Fibroblast of skin of left biceps (primary cell): ENCODE data around the gene TTC38.

ENCODE experiments used
- DNase-seq, 2 experiments: peaks; one replicate each; pipeline ENCODE4 v3.0.0-alpha.2; 2013; ENCODE audit warnings: low read depth in 2 of 2

TTC38 gene

GRCh38 chr22:46267431-46268279 lies at the start of gene TTC38:
Gene TTC38 (plus strand): TSS chr22:46268008. CDS start chr22:46268040, 32 bp downstream.
- peak; percentile 29 to 38 for DNase-seq

GRCh38 chr22:46219636-46220035 lies 48.2 kb upstream of the TTC38 start:
- DNase-seq, result no peak

DNA sequence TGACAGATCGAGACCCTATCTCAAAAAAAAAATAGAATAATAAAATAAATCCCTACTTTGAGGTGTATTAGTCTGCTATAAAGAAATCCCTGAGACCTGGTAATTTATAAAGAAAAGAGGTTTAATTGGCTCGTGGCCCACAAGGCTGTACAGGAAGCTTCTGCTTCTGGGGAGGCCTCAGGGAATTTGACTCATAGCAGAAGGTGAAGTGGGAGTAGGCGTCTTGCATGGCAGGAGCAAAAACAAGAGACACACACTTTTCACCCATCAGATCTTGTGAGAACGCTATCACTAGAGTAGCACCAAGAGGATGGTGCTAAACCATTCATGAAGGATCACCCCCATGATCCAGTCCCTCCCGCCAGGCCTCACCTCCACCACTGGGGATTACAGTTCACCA lies 46.9 kb upstream of the TTC38 start:
- DNase-seq, result no peak

DNA sequence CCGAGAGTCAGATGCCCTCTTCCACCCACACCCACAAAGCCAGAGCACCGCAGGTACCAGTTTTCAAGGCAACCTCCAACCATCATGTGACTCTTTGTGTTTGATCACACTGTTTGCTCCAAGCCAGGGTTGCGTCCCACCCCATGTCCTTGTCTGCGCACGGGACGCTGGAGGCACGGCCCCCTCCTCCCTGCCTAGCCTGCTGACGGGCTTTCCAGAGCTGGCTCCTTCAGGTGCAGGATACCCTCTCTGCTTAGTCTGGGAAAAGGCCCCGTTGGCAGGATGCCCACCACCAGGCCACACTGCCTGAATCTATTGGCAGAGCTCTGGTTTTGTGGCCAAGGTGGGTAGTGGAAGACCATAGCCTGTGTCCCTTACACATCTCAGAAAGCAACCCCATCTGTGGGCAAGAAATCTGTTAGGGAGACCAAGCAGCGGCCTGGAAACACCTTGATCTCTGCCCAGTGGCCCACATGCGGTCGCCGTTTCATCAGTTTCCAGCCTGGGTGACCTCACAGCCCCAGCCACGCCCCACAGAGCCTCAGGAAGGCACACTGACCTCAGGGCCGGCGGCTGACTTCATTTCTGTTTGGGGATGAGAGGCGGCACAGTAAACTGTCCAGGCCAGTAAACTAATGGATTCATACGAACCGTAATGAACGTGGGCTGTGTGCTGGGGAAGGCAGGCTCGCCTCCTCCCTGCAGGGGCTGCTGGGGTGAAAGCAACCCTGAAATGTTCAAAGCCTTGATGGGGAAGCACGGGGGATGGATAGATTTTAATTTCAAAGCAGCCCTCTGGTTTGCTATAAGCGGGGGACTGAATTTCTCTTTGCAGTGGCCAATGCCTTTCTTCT lies 43.5 kb upstream of the TTC38 start:
- no peak for DNase-seq

- DNase-seq, result no peak
These were observed 42.9 kb upstream of the TTC38 start for GRCh38 chr22:46224898-46225290.

- no peak for DNase-seq
These were observed 42.2 kb upstream of the TTC38 start for GRCh38 chr22:46225631-46226030.

- no peak for DNase-seq
These were observed 41.2 kb upstream of the TTC38 start for GRCh38 chr22:46226577-46226976.

GRCh38 chr22:46229701-46230100 lies 38.1 kb upstream of the TTC38 start:
- DNase-seq, result no peak

DNA sequence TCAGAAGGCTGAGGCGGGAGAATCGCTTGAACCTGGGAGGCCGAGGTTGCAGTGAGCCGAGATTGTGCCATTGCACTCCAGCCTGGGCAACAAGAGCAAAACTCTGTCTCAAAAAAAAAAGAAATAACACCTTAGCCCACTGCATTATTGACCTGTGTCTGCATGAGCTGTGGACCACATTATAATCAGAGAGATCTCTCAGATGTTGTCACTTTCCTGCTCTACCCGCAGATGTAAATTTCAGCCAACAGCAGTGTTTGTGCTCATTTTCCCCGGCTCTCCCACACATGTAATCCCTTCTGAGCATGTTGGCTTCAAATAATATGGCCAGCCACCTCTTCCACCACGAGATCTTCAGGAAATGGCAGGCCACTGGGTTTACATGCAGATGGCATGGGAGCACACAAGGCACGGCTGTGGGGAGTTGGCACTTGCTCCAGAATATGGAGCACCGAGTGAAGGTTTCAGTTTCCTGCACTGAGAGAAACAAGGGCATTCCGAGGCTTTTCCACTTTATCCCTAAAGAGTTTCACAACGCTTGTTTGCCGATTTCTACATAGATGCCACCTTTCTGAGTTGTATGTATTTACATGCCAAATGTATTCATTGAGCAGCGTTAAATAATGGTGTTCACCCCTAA lies 37.4 kb upstream of the TTC38 start:
- no peak for DNase-seq

DNA sequence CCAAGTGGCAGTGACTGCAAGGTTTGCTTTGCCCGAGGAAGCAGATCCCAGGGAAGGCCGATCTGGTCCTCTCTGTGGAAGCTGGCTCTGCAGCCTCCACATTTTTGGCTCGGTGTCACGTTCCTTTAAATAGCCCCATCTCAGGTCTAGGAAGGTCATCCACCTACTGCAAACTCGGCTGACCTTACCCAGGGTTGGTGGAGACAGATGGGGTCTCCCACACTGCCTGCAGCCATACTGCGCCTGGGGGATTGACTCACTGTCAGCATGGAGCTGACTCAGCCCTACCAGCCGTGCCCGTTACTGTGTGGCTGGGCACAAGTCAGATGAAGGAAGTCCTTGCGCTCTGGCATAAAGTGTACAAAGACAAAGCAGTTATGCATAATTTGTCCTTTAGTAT lies 34.6 kb upstream of the TTC38 start:
- DNase-seq, result no peak

DNA sequence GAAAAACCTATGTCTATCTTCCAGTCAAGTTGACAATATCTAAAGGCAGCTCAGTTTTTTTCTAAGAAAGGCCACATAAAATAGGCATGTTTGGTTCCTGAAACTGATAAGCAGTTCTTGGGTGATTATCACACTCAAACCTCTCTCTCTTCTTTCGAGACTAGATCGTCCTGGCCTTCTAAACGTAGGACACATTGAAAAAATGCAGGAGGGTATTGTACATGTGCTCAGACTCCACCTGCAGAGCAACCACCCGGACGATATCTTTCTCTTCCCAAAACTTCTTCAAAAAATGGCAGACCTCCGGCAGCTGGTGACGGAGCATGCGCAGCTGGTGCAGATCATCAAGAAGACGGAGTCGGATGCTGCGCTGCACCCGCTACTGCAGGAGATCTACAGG lies 32.8 kb upstream of the TTC38 start:
- no peak for DNase-seq

GRCh38 chr22:46237453-46238124 lies 30.2 kb upstream of the TTC38 start:
- DNase-seq, result no peak

- DNase-seq, result no peak
These were observed 29.3 kb upstream of the TTC38 start for GRCh38 chr22:46238541-46238940.

DNA sequence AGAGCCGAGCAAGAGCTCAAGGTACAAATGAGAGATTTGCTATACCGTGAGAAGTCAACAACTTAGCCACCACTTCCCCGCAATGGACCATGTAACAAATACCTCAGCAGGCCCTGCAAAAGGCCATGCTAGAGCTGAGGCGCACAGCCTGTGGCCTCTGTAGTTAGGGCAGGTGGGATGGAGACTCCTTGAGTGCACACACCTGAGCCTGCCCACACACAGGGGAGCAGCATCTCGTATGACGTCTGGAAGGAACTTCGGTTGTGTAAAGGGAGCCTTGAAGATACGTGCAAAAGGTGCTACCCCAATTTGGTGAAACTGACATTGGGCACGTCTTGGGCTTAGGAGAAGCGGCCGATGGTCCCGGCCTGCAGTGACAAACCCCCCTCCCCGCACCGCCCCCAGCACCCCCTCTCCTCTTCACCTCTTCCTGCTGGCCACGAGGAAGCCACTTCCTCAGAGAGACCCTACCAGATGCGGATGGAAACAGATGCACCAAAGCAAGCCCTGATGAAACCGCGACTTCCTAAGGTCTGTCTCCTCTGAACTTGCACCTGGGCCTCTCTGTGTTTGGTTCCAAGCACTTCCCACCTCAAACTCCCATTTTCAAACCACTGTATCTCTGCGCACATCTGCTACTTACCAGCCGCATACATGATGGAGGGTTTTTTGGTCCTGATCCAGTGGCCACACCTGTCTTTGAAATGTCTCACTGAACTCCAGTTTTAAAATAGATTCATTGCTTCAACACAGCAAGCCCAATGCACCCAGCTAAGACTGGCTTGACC lies 28.4 kb upstream of the TTC38 start:
- no peak for DNase-seq

GRCh38 chr22:46240073-46240472 lies 27.7 kb upstream of the TTC38 start:
- no peak for DNase-seq

GRCh38 chr22:46240506-46240905 lies 27.3 kb upstream of the TTC38 start:
- no peak for DNase-seq

- no peak for DNase-seq
These were observed 26.9 kb upstream of the TTC38 start for GRCh38 chr22:46240907-46241306.

GRCh38 chr22:46241396-46242007 lies 26.3 kb upstream of the TTC38 start:
- DNase-seq, result no peak

DNA sequence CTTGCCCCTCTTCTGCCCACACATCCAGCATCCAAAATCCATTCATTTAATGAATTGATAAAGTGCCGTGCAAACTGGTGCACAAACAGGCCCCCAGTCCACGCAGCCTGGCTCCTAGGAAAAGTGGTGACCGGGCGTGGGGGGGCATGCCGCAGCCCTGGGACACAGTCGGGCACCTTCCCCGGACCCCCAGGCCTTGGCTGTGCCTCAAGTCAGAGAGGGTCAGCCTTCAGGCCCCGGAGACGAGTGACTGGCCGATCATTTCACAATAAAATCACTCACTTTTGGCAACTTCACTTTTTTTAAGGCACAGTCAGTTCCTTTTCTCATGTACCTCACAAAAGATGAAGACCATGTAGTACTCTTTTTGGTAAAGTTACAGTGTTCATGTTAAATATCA lies 25.7 kb upstream of the TTC38 start:
- no peak for DNase-seq

DNA sequence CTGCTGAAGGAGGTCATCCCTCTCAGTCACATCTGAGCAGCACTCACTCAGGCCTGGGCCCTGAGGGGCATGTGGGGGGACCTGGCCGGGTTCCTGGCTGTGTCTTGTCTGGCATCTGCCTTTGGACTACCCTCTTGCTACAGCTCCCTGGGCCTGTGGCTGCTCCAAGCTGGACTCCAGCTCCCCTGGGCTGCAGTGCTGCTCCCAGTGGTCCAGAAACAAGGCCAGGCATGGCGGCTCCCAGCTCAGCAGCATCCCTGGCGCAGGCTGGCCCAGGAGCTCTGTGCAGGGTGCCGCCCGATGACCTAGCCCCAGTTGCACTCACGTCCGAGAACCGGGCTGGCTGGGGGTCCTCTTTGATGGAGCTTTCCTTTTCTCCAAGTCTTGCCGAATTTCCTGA lies 23.0 kb upstream of the TTC38 start:
- no peak for DNase-seq

GRCh38 chr22:46245511-46245910 lies 22.3 kb upstream of the TTC38 start:
- DNase-seq, result no peak
